ENCODE data around the gene GTF3C4. TPM values are rescaled to one million over a fixed set of nuclear protein-coding genes. Genes with fewer than 3 reads are reported as not detected.

The GTF3C4 gene
- total and polyA plus RNA-seq, 2 of the 13 experiments (the other 11 are each of a cell fraction or from before 2014, with no cell fraction given), result 2.6 to 12.9 TPM

- FAIRE-seq (no peak), ATAC-seq (no peak), DNase-seq (ENCODE audit: low spot score) (no peak)
- no peak overlapping the region for H3K4me3 ChIP-seq (replicated peaks in 1 of 3; ENCODE audit: insufficient read depth in 1 of 3, low read depth in 2 of 3, low read length in 3 of 3)
- no peaks in the 10 kb centered on the region for H3K79me2 ChIP-seq (ENCODE audit: insufficient read depth, low read length)
- in situ Hi-C loops (cut with HindIII; ENCODE audit: extremely low pct_ligation_motif_present, low pct_unique_long_range_greater_than_20kb), result no loop called here
- WGBS (ENCODE audit: low lambda C conversion rate), result 98% methylated on average over 5 of the region's 5 CpGs
- POLR2A ChIA-PET, result no interaction called here
- H2AFZ ChIP-seq (ENCODE audit: low read length), result no peak overlapping the region
- no peak overlapping the region for H3K4me2 ChIP-seq (ENCODE audit: low read depth, low read length)
- no TSS peak for BruUV-seq (replicated peaks)
- H3K36me3 ChIP-seq (replicated peaks in 1 of 2; ENCODE audit: control insufficient read depth in 1 of 2, insufficient read depth in 2 of 2, low read length in 2 of 2), result peaks cover 18 to 64% of the 10 kb centered on the region in 2 experiments
- no peak for TF ChIP-seq MXD3 (CRISPR knock-in tag; IDR thresholded peaks at IDR 0.05)
- TF ChIP-seq, protein P1, sequence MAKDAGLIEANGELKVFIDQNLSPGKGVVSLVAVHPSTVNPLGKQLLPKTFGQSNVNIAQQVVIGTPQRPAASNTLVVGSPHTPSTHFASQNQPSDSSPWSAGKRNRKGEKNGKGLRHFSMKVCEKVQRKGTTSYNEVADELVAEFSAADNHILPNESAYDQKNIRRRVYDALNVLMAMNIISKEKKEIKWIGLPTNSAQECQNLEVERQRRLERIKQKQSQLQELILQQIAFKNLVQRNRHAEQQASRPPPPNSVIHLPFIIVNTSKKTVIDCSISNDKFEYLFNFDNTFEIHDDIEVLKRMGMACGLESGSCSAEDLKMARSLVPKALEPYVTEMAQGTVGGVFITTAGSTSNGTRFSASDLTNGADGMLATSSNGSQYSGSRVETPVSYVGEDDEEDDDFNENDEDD (CRISPR knock-in tag; IDR thresholded peaks at IDR 0.05; ENCODE audit: borderline replicate concordance), result no peak
- TF ChIP-seq PTBP1 (IDR thresholded peaks at IDR 0.05; ENCODE audit: low read depth, low read length, poor library complexity, severe bottlenecking), result no peak
- no peak overlapping the region for H3K9ac ChIP-seq (ENCODE audit: insufficient read depth, low read depth, low read length)
- CTCF ChIA-PET (ENCODE audit: low intra/inter-chr PET ratio, low total read pairs), result no interaction called here
- no peaks in the 10 kb centered on the region for H3K4me1 ChIP-seq (ENCODE audit: insufficient read depth, low read length)
- intact Hi-C loops (cut with micrococcal nuclease; ENCODE audit: unreplicated experiment), result no loop called here
- H4K20me1 ChIP-seq (ENCODE audit: insufficient read depth, low read length), result no peaks in the 10 kb centered on the region
- no peaks in the 10 kb centered on the region for H3K27me3 ChIP-seq (ENCODE audit: control insufficient read depth in 1 of 2, insufficient read depth in 2 of 2, low read length in 2 of 2)
- no peaks in the 10 kb centered on the region for H3K9me3 ChIP-seq (ENCODE audit: low read length)
- no peak overlapping the region for H3K27ac ChIP-seq (ENCODE audit: extremely low read length, insufficient read depth, low read length)
These were observed 32.0 kb upstream of the GTF3C4 start for GRCh38 chr9:132638240-132638639.

DNA sequence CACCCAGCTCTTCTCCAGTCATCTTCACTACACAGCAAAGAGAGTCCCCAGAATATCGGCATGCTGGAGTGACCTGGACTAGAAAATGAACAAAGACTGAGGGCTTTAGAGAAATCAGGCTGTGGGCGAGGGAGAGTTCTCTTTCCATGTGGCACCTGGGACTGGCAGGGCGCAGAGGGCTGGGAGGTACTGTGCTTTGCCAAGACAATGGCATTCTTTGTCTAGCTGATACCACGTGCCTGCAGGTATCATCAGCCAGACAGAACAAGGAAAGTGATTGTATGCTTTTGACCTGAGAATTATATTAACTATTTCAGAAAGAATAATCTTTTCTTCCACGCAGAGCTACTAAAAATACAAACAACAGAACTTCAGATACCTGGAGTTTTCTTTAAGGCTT, 30.9 kb upstream of the GTF3C4 start:
- Histone ChIP-seq H3K4me2 (ENCODE audit: low read depth, low read length) (no peak overlapping the region), H3K4me3 (replicated peaks in 1 of 3; ENCODE audit: insufficient read depth in 1 of 3, low read depth in 2 of 3, low read length in 3 of 3) (no peak overlapping the region), H2AFZ (ENCODE audit: low read length) (no peak overlapping the region), H3K9ac (ENCODE audit: insufficient read depth, low read depth, low read length) (no peak overlapping the region), H3K4me1 (ENCODE audit: insufficient read depth, low read length) (peaks cover 3% of the 10 kb centered on the region), H3K9me3 (ENCODE audit: low read length) (no peaks in the 10 kb centered on the region), H3K79me2 (ENCODE audit: insufficient read depth, low read length) (no peaks in the 10 kb centered on the region), H3K27me3 (ENCODE audit: control insufficient read depth in 1 of 2, insufficient read depth in 2 of 2, low read length in 2 of 2) (no peaks in the 10 kb centered on the region), H3K36me3 (replicated peaks in 1 of 2; ENCODE audit: control insufficient read depth in 1 of 2, insufficient read depth in 2 of 2, low read length in 2 of 2) (peaks cover 20 to 70% of the 10 kb centered on the region in 2 experiments), H4K20me1 (ENCODE audit: insufficient read depth, low read length) (no peaks in the 10 kb centered on the region), H3K27ac (ENCODE audit: extremely low read length, insufficient read depth, low read length) (no peak overlapping the region)
- CTCF ChIA-PET (ENCODE audit: low intra/inter-chr PET ratio, low total read pairs), result no interaction called here
- POLR2A ChIA-PET, result no interaction called here
- intact Hi-C loops (cut with micrococcal nuclease; ENCODE audit: unreplicated experiment), result no loop called here
- FAIRE-seq, result no peak
- in situ Hi-C loops (cut with HindIII; ENCODE audit: extremely low pct_ligation_motif_present, low pct_unique_long_range_greater_than_20kb), result no loop called here
- BruUV-seq (replicated peaks), result no TSS peak
- 91% methylated on average over 5 of the region's 5 CpGs for WGBS (ENCODE audit: low lambda C conversion rate)
- no peak for DNase-seq (ENCODE audit: low spot score)
- TF ChIP-seq KDM4B (CRISPR knock-in tag; IDR thresholded peaks at IDR 0.05) (no peak), TBP (CRISPR knock-in tag; IDR thresholded peaks at IDR 0.05) (no peak), SMARCE1 (IDR thresholded peaks at IDR 0.05; ENCODE audit: borderline replicate concordance) (no peak), ETV5 (CRISPR knock-in tag; IDR thresholded peaks at IDR 0.05; ENCODE audit: borderline replicate concordance) (no peak), ZNF282 (IDR thresholded peaks at IDR 0.05; ENCODE audit: partially characterized antibody) (no peak), TEAD2 (CRISPR knock-in tag; IDR thresholded peaks at IDR 0.05) (no peak), NFYB (CRISPR knock-in tag; IDR thresholded peaks at IDR 0.05) (no peak), MXD4 (CRISPR knock-in tag; IDR thresholded peaks at IDR 0.05) (no peak)
- TF ChIP-seq, protein P2, sequence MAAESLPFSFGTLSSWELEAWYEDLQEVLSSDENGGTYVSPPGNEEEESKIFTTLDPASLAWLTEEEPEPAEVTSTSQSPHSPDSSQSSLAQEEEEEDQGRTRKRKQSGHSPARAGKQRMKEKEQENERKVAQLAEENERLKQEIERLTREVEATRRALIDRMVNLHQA (CRISPR knock-in tag; IDR thresholded peaks at IDR 0.05), result no peak
- TF ChIP-seq, protein P3, sequence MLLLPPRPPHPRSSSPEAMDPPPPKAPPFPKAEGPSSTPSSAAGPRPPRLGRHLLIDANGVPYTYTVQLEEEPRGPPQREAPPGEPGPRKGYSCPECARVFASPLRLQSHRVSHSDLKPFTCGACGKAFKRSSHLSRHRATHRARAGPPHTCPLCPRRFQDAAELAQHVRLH (CRISPR knock-in tag; IDR thresholded peaks at IDR 0.05; ENCODE audit: borderline replicate concordance, low read depth), result no peak
- no peak for ATAC-seq
